ENCODE data around the gene ZNF451.

ZNF451 gene

GRCh38 chr6:57097596-57097995, 7.6 kb downstream of the ZNF451 start:
- H4K20me1 ChIP-seq (ENCODE audit: insufficient read depth), result peaks cover 9% of the 10 kb centered on the region
- no peak for TF ChIP-seq CTCF (conservative IDR thresholded peaks at IDR 0.05; ENCODE audit: low read depth, low read length)
- H3K79me2 ChIP-seq (ENCODE audit: insufficient read depth, low read depth), result peaks cover 52% of the 10 kb centered on the region
- H3K36me3 ChIP-seq (ENCODE audit: insufficient read depth), result peaks cover 21% of the 10 kb centered on the region
- no peak overlapping the region for H3K4me2 ChIP-seq
- peaks cover 20% of the 10 kb centered on the region for H3K4me1 ChIP-seq (ENCODE audit: low read depth, poor library complexity, severe bottlenecking)
- H2AFZ ChIP-seq (ENCODE audit: low read depth), result no peak overlapping the region
- no peaks in the 10 kb centered on the region for H3K27me3 ChIP-seq (ENCODE audit: insufficient read depth, low read depth)
- no peak overlapping the region for H3K4me3 ChIP-seq (IDR thresholded peaks at IDR 0.05; ENCODE audit: insufficient read depth, low read depth, low read length)
- H3K27ac ChIP-seq, result no peak overlapping the region
- no peak overlapping the region for H3K9ac ChIP-seq

GRCh38 chr6:57102976-57103375, 13.0 kb downstream of the ZNF451 start:
- H3K36me3 ChIP-seq (ENCODE audit: insufficient read depth), result peaks cover 21% of the 10 kb centered on the region
- H3K79me2 ChIP-seq (ENCODE audit: insufficient read depth, low read depth), result peaks cover 22% of the 10 kb centered on the region
- no peak overlapping the region for H3K4me2 ChIP-seq
- no peaks in the 10 kb centered on the region for H3K27me3 ChIP-seq (ENCODE audit: insufficient read depth, low read depth)
- no peak overlapping the region for H3K9ac ChIP-seq
- H4K20me1 ChIP-seq (ENCODE audit: insufficient read depth), result no peaks in the 10 kb centered on the region; the same call in 1 of the 2 replicates
- no peak overlapping the region for H3K4me3 ChIP-seq (IDR thresholded peaks at IDR 0.05; ENCODE audit: insufficient read depth, low read depth, low read length)
- no peak overlapping the region for H3K27ac ChIP-seq
- TF ChIP-seq CTCF (conservative IDR thresholded peaks at IDR 0.05; ENCODE audit: low read depth, low read length), result no peak
- H3K4me1 ChIP-seq (ENCODE audit: low read depth, poor library complexity, severe bottlenecking), result peaks cover 1% of the 10 kb centered on the region
- H2AFZ ChIP-seq (ENCODE audit: low read depth), result no peak overlapping the region

GRCh38 chr6:57104336-57104735, 14.3 kb downstream of the ZNF451 start:
- TF ChIP-seq CTCF (conservative IDR thresholded peaks at IDR 0.05; ENCODE audit: low read depth, low read length), result no peak
- Histone ChIP-seq H3K9ac (no peak overlapping the region), H3K4me1 (ENCODE audit: low read depth, poor library complexity, severe bottlenecking) (peaks cover 12% of the 10 kb centered on the region), H2AFZ (ENCODE audit: low read depth) (no peak overlapping the region), H3K27ac (no peak overlapping the region), H3K27me3 (ENCODE audit: insufficient read depth, low read depth) (no peaks in the 10 kb centered on the region), H3K79me2 (ENCODE audit: insufficient read depth, low read depth) (peaks cover 14% of the 10 kb centered on the region), H3K4me2 (no peak overlapping the region), H4K20me1 (ENCODE audit: insufficient read depth) (no peaks in the 10 kb centered on the region; the same call in 1 of the 2 replicates), H3K36me3 (ENCODE audit: insufficient read depth) (peaks cover 17% of the 10 kb centered on the region), H3K4me3 (IDR thresholded peaks at IDR 0.05; ENCODE audit: insufficient read depth, low read depth, low read length) (no peak overlapping the region)

DNA sequence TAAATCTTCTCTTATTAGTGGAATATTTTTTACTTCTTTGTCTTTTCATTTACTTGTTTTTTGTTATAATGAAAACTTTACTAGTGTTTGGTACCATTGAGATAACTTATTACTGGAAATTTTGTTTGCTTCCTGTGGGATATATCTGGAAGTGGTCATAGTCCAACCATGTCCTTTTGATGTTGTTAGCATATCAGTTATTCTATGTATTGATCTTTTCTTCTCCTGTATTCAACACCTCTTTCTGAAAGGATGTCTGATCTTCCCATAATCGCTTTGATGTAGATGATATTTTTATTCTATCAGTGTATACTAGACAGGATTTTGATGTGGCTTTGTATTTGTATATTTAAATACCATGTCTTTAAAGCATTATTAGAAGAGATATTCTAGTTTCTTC, 17.0 kb downstream of the ZNF451 start:
- Histone ChIP-seq H3K4me1 (ENCODE audit: low read depth, poor library complexity, severe bottlenecking) (peaks cover 15% of the 10 kb centered on the region), H3K4me2 (no peak overlapping the region), H3K27me3 (ENCODE audit: insufficient read depth, low read depth) (no peaks in the 10 kb centered on the region)

More for the DNA sequence above, 17.0 kb downstream of the ZNF451 start:
- Histone ChIP-seq H3K4me3 (IDR thresholded peaks at IDR 0.05; ENCODE audit: insufficient read depth, low read depth, low read length) (no peak overlapping the region), H3K27ac (no peak overlapping the region), H2AFZ (ENCODE audit: low read depth) (no peak overlapping the region), H4K20me1 (ENCODE audit: insufficient read depth) (no peaks in the 10 kb centered on the region; the same call in 1 of the 2 replicates), H3K9ac (no peak overlapping the region), H3K79me2 (ENCODE audit: insufficient read depth, low read depth) (peaks cover 14% of the 10 kb centered on the region), H3K36me3 (ENCODE audit: insufficient read depth) (peaks cover 6% of the 10 kb centered on the region; the same call in 1 of the 2 replicates)
- no peak for TF ChIP-seq CTCF (conservative IDR thresholded peaks at IDR 0.05; ENCODE audit: low read depth, low read length)
